Fibroblast of the aortic adventitia (primary cell): ENCODE measurements around the gene IL20RB. TPM values are rescaled to one million over a fixed set of nuclear protein-coding genes. Genes with fewer than 3 reads are reported as not detected.

ENCODE experiments used
- DNase-seq: peaks from one replicate; pipeline ENCODE4 v3.0.0-alpha.2; 2010; ENCODE audit warnings: low read depth
- H3K4me3 ChIP-seq: 2 replicates; pipeline ENCODE4 v1.5.1; 2011; ENCODE audit warnings: low read depth, mild to moderate bottlenecking, control low read depth, low read length, moderate library complexity
- total RNA-seq: library from RNA; depleted of rRNA; stranded (reverse); fragments of >200 nt; gene quantifications from 2 replicates; pipeline ENCODE4 v1.2.3, GENCODE V29; 2012; ENCODE audit warnings: low replicate concordance
- TF ChIP-seq, protein P1 (sequence below): IDR thresholded peaks from 2 replicates; pipeline ENCODE4 v1.5.1; 2011; ENCODE audit warnings: mild to moderate bottlenecking, low read length, control low read depth, inconsistent platforms; ENCODE audit not compliant: insufficient read depth

IL20RB gene
- total RNA-seq, 1 donor = 4.6 TPM

DNA sequence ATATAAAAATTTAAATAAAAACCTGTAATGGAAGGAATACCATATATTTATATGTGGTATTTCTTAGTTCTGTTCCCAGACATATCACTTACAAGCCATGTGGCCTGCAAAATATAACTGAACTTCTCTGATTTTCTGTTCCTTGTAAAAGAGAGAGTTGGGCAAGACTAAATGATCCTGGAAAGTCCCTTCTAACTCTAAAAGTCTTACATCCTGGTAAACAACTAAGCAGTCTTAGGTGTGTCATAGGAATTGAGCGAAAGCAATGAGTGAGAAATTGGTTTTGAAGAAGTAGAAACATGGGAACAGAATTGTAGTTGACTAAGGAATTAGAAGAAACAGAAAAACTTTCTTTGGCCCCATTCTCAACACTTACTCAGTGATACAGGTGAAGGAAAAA is 25.3 kb upstream of the IL20RB start:
- H3K4me3 ChIP-seq = no peak overlapping the region
- DNase-seq = no peak
- TF ChIP-seq, protein P1, sequence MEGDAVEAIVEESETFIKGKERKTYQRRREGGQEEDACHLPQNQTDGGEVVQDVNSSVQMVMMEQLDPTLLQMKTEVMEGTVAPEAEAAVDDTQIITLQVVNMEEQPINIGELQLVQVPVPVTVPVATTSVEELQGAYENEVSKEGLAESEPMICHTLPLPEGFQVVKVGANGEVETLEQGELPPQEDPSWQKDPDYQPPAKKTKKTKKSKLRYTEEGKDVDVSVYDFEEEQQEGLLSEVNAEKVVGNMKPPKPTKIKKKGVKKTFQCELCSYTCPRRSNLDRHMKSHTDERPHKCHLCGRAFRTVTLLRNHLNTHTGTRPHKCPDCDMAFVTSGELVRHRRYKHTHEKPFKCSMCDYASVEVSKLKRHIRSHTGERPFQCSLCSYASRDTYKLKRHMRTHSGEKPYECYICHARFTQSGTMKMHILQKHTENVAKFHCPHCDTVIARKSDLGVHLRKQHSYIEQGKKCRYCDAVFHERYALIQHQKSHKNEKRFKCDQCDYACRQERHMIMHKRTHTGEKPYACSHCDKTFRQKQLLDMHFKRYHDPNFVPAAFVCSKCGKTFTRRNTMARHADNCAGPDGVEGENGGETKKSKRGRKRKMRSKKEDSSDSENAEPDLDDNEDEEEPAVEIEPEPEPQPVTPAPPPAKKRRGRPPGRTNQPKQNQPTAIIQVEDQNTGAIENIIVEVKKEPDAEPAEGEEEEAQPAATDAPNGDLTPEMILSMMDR = no peak

DNA sequence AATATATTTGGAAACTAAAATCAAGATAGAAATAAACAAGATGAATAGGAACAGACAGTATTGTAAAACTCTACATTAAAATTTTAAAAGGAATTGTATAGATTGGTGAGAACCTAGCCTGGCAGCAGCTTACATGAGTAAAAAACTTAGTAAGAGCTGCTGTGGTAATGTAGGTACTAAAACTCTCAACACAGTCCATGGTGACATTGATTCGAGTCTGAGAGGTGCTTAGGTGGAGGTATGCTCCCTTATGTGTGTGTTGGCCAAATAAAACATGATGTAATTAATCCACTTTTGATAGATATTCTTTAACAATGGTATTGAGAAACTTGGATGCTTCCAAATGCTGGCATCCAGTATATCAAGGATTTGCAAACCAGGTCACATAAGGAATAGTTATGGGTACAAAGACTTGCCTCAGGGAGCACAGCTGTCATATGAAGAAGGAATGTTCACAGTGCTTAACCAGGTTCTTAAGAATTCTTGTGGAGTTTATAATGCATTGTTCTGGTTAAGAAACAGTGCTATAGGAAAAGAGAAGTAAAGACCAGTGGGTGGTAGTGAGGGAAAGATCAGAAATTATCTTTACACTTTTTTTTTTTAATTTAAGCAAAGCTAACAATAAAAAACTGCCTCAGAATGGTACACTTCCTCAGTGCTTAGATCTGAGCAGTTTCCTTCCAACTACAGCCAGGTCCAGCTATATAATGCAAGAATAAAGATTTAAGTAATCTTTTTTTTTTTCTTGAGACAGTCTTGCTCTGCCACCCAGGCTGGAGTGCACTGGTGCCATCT is 24.6 kb upstream of the IL20RB start:
- H3K4me3 ChIP-seq = no peak overlapping the region
- TF ChIP-seq, protein P1 = no peak
- DNase-seq = no peak

DNA sequence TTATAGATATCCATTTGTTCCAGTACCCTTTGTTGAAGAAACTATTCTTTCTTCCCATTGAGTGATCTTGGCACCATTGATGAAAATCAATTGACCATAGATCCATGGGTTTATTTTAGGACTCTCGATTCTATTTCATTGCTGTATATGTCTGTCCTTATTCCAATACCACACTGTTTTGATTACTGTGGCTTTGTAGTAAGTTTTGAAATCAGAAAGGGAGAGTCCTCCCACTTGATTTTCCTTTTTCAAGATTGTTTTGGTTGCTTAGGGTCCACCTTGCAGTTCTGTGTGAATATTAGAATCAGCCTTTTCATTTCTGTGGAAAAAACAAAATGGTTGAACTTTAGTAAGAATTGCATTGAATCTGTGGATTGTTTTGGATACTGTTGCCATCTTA is 20.6 kb upstream of the IL20RB start:
- TF ChIP-seq, protein P1 = no peak
- no peak overlapping the region for H3K4me3 ChIP-seq
- DNase-seq = no peak

DNA sequence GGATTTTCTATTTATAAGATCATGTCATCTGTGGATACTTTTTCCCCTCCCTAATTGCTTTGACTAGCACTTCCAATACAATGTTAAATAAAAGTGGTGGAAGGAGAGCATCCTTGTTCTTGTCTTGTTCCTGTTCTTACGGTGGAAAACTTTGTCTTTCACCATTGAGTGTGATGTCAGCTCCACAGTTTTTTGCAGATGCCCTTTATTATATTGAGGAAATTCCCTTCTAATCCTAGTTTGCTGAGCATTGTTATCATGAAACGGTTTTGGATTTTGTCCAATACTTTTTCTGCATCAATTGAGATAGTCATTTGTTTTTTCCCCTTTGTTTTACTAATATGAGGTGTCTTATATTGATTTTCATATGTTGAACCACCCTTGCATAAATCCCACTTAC is 19.9 kb upstream of the IL20RB start:
- TF ChIP-seq, protein P1 = no peak
- no peak for DNase-seq
- H3K4me3 ChIP-seq = no peak overlapping the region

DNA sequence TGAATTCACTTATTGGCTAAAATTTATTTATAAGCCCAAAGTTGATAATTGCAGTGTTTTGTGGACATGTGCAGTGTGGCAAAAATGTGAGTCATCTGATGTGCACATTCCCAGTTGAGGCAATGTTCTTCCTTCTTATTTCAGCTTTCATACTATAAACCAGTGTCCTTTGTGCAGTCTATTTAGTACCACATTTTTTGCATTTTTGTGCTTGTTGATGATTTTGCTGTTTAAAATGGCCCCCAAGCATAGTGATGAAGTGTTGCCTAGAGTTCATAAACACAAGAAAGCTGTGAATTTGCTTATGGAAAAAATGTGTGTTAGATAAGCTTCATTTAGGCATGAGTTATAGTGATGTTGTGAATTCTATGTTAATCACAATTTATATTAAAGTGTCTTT is 19.4 kb upstream of the IL20RB start:
- TF ChIP-seq, protein P1 = no peak
- peak; percentile 47 for DNase-seq
- no peak overlapping the region for H3K4me3 ChIP-seq

DNA sequence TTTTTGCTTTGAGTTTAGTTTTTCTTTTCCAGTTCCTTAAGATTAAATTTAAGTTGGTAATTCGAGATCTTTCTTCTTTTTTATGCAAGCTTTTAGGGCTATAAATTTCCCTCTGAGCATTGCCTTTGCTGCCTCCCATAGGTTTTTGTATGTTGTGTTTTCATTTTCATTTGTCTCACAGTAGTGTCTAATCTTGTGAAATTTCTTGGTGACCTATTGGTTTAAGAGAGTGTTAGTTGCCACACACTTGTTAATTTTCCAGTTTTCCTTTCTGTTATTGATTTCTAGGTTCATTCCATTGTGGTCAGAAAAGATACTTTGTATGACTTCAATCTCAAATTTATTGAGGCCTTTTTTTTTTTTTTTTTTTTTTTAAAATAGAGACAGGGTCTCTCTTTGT is 18.3 kb upstream of the IL20RB start:
- TF ChIP-seq, protein P1 = no peak
- no peak overlapping the region for H3K4me3 ChIP-seq
- DNase-seq = no peak

DNA sequence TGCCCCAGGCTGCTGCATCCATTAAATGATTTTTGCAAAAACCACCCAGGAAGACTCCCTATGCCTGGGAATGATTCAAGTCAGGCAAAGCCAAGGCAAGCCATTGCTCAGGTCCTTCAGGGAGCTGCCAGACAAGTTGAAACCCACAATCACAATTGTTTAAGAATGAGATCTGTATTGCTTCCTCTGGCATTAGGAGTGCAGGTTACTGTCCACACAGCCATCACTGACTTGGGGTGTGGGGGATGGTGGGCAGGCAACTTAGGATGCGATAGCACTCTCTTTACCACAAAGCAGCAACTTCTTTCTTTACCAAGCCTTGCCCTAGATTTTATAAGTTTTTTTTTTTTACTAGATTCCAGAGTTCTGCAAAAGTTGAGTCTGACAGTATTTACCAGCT is 15.0 kb upstream of the IL20RB start:
- TF ChIP-seq, protein P1 = no peak
- no peak overlapping the region for H3K4me3 ChIP-seq
- DNase-seq = no peak
